Measurements from ENCODE around the gene AXIN1.

AXIN1 gene

DNA sequence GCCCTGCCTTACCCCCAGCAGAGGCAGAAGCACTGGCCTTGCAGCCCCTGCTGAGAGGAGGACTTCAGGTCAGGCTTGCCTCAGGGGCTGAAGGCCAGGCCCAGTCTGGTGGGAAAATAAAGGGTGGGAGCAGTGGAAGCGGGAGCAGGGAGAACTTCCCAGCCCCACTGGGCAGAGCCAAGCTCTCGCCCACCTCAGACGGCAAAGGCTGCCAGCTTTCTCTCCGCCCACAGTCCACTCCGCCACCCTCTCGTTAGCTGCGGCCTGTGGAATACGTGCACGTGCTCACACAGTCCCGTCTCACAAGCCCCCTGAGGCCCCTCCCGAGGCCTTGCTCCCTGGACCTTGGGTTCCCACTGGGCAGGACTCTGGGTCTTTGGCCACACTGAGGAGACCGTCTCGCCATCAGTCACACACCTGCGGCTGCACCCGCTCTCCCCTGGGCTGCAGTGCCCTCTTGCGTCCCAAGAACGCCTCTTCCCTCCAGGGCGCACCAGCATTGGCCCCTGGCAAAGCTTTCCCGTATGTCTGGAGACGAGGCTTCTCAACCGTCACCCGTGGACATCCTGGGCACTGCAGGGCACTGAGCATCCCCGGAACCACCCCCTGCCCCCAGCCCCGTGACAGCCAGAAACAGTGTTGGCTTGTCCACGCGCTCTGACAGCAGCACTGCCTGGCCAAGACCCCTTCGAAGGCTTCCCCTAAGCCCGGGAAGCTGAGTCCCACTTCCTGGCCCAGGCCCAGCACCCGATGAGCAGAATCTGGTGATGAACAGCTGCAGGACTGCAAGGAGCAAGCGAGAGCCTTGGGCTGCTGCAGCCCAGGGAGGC lies 9.6 kb upstream of the AXIN1 start:
- Histone ChIP-seq H3K27me3 (no peaks in the 10 kb centered on the region; a peak in 1 of 22 replicates), H3K4me3 (no peak overlapping the region), H3K4me2 (peak overlapping the region; percentile 37 to 88 (median 65)), H4K20me1 (peaks cover 0 to 37% (median 13%) of the 10 kb centered on the region in 11 experiments; a peak in 11 of 22 replicates), H3K36me3 (peaks cover 6 to 15% (median 11%) of the 10 kb centered on the region in 11 experiments), H3K9ac (0 out of 22 replicates have a peak overlapping the region, but pooled peaks of 2 of the 11 experiments have one; percentile 23 to 26), H3K27ac (no peak overlapping the region), H3K9me3 (replicated peaks in 1 of 11) (no peaks in the 10 kb centered on the region), H3K4me1 (peaks cover 13 to 54% (median 40%) of the 10 kb centered on the region in 10 experiments; a peak in 19 of 20 replicates)
- TF ChIP-seq Cebpa-rat (IDR thresholded peaks at IDR 0.05), result no peak

DNA sequence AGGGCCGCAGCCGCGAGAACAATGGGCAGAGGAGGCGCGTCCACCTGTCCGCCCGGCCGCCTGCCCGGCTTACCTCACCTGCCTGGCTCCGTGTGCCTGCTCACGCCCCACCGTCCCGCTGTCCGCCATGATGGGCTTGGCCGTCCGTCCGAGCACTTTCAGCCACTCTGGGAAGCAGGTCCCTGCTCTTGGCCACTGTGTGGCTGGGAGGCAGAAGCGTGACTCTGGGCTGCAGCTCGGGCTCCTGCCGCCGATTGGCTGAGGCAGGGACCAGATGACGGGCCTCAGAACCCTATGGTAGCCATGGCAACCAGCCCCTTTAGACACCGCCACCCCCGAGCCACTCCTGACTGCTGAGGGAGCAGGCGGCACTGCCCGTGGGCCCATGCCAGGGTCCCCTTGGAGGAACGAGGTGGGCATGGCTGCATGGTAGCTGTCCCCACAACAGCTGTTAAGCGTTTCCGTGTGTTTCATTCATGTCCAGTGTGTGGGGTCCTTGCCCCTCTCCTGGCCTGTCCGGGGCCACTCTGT lies 8.9 kb upstream of the AXIN1 start:
- Histone ChIP-seq H3K27ac (no peak overlapping the region), H3K9me3 (replicated peaks in 1 of 11) (no peaks in the 10 kb centered on the region), H3K4me3 (no peak overlapping the region), H3K4me1 (peaks cover 13 to 47% (median 34%) of the 10 kb centered on the region in 10 experiments; a peak in 19 of 20 replicates), H3K4me2 (peak overlapping the region in 6 of 11 experiments; percentile 37 to 70 (median 65); a peak in 9 of 22 replicates), H3K27me3 (no peaks in the 10 kb centered on the region; a peak in 1 of 22 replicates), H4K20me1 (peaks cover 0 to 34% (median 10%) of the 10 kb centered on the region in 11 experiments; a peak in 11 of 22 replicates), H3K9ac (no peak overlapping the region), H3K36me3 (peaks cover 0 to 8% (median 4%) of the 10 kb centered on the region in 11 experiments; a peak in 18 of 22 replicates)
- no peak for TF ChIP-seq Cebpa-rat (IDR thresholded peaks at IDR 0.05)

DNA sequence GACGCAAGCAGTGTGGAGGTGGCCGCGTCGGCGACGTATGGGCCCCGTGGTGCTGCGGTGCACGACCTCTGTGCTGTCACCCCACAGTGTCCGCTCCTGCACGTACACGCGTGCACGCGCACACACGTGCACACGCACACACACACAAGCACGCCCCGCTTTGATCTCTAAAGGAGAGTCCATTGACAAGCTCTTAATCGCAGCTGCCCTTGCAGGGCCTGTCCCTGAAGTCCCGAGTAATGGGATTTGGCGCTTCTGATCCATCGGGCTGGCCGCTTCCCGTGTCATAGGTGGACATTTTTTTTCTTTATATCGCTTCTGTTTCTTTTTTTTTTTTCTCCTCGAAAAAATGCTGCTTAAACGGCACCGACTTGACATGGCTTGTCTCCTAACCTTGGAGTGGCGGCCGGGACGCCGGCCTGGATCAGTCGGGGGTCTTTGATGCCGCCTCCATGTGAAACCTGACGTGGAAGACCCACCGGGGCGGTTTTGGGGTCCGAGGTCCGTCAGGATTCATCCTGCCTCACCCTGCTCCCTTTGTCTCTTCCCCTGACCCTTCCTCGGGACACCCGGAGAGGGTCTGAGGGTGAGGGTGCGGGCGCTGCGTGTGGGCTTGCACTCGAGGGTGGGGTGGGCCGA lies 8.3 kb upstream of the AXIN1 start:
- H3K9me3 ChIP-seq (replicated peaks in 1 of 11), result no peaks in the 10 kb centered on the region
- H3K4me1 ChIP-seq, result peaks cover 13 to 41% (median 28%) of the 10 kb centered on the region in 10 experiments; a peak in 19 of 20 replicates
- H3K4me3 ChIP-seq, result no peak overlapping the region

DNA sequence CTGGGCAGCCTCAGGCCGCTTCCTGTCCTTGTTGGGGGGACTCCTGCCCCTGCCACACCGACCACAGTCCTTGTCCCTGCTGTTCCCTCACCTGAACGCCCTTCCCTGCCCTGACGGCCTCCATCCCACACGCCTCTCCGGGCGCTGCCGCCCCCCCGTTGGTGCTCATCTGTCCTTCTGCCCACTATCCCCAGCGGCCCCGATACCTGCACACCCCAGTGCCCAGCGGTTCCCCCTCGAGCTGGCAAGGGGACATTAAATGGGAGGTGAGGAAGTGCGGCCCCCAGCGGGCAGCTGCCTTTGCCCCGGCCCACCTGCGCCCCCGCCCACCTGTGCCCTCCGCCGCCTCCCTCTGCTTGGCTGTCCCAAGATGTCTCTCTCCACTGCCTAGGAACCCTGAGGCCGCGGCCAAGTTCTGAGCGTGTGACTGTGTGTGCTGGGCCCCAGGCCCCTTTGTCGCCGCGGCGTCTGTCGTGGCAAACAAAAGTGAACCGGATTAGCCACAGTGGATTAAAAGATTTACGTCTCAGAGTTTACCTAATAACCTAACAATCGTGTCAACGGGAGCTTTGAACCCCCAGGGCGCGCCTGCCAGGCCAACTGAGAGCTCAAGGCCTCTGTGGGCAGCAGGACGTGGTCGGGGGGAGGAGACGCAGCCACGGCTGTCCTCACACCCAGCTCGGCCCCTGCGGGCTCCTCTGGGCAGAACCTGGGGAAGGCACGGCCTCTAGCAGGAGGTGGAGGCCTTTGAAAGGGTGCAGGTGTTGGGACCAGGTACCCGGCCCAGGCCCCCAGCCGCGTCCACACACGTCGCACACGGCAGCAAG lies 7.6 kb upstream of the AXIN1 start:
- no peak overlapping the region for H3K27ac ChIP-seq
- H3K4me1 ChIP-seq, result peaks cover 13 to 35% (median 27%) of the 10 kb centered on the region in 10 experiments; a peak in 19 of 20 replicates
- H3K36me3 ChIP-seq, result no peaks in the 10 kb centered on the region
- H3K9ac ChIP-seq, result no peak overlapping the region
- H4K20me1 ChIP-seq, result peaks cover 0 to 25% (median 5%) of the 10 kb centered on the region in 11 experiments; a peak in 5 of 22 replicates
- no peak overlapping the region for H3K4me2 ChIP-seq
- no peaks in the 10 kb centered on the region for H3K9me3 ChIP-seq (replicated peaks in 1 of 11)
- TF ChIP-seq Cebpa-rat (IDR thresholded peaks at IDR 0.05), result no peak
- no peak overlapping the region for H3K4me3 ChIP-seq
- H3K27me3 ChIP-seq, result no peaks in the 10 kb centered on the region; a peak in 1 of 22 replicates

More for the DNA sequence above, 8.3 kb upstream of the AXIN1 start:
- no peak overlapping the region for H3K27ac ChIP-seq
- no peaks in the 10 kb centered on the region; a peak in 1 of 22 replicates for H3K27me3 ChIP-seq
- H3K4me2 ChIP-seq, result no peak overlapping the region
- no peak for TF ChIP-seq Cebpa-rat (IDR thresholded peaks at IDR 0.05)
- peaks cover 0 to 2% (median 0%) of the 10 kb centered on the region in 11 experiments; a peak in 1 of 22 replicates for H3K36me3 ChIP-seq
- no peak overlapping the region for H3K9ac ChIP-seq
- peaks cover 0 to 28% (median 5%) of the 10 kb centered on the region in 11 experiments; a peak in 7 of 22 replicates for H4K20me1 ChIP-seq

DNA sequence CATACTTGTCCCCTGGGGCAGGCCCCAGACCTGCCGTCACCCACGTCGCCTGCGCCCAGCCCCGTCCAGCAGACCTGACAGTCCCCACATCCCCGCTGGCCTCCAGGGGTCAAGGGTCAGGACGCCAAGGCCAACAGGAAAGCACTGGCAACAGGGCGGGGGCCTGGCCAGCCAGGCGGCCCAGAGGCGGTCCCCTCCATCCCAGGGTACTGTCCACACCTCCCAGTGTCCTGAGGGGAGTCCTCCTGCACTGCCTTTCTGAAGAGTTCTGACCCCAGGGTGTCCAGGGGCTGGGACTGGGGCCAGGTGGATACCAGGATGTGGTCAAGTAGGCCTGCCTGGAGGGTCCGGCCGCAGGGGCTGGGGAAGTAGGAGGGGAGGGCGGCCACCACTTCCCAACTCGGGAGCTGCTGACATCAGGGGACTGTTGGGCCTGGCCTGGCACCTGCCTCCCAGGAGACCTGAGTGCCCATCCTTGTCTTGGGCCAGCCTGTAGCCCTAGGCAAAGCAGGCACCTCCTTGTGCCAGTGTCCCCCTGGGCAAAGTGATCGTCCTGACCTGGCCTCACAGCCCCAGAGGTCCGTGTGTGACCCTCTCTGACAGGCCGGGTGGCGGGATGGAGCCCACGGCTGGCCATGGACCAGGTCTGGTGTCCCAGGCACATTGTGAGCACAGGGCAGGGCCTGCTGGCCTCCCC lies 6.7 kb upstream of the AXIN1 start:
- Histone ChIP-seq H3K36me3 (no peaks in the 10 kb centered on the region), H3K9ac (no peak overlapping the region), H3K27ac (no peak overlapping the region), H3K4me3 (no peak overlapping the region), H4K20me1 (peaks cover 0 to 21% (median 5%) of the 10 kb centered on the region in 11 experiments; a peak in 5 of 22 replicates), H3K4me1 (peaks cover 13 to 33% (median 24%) of the 10 kb centered on the region in 10 experiments; a peak in 19 of 20 replicates), H3K9me3 (replicated peaks in 1 of 11) (no peaks in the 10 kb centered on the region), H3K27me3 (no peaks in the 10 kb centered on the region; a peak in 1 of 22 replicates), H3K4me2 (no peak overlapping the region)
- no peak for TF ChIP-seq Cebpa-rat (IDR thresholded peaks at IDR 0.05)

DNA sequence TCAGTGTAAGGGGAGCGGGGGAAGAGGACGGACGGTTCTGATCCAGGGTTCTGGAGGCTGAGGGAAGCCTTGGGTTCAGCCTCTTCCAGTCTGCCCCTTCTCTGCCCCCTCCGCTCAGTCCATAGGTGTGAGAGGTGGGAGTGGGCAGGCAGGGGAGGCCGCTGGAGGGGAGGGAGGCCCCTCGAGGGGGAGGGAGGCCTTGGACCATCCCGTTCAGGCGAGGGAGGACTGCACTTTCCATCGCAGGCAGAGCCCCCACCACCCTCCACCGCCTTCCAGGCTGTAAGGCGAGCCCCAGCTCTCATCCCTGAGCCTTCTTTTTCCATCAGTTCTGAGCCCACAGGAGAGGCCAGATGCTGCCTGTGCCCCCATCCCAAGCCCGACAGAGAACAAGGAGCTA lies 4.2 kb upstream of the AXIN1 start:
- Histone ChIP-seq H3K9ac (no peak overlapping the region), H3K27ac (no peak overlapping the region), H3K36me3 (no peaks in the 10 kb centered on the region), H3K4me1 (peaks cover 5 to 17% (median 11%) of the 10 kb centered on the region in 10 experiments; a peak in 15 of 20 replicates), H3K4me2 (no peak overlapping the region), H4K20me1 (peaks cover 0 to 11% (median 2%) of the 10 kb centered on the region in 11 experiments; a peak in 13 of 22 replicates), H3K9me3 (replicated peaks in 1 of 11) (no peaks in the 10 kb centered on the region), H3K4me3 (no peak overlapping the region), H3K27me3 (no peaks in the 10 kb centered on the region)
- no peak for TF ChIP-seq Cebpa-rat (IDR thresholded peaks at IDR 0.05)

DNA sequence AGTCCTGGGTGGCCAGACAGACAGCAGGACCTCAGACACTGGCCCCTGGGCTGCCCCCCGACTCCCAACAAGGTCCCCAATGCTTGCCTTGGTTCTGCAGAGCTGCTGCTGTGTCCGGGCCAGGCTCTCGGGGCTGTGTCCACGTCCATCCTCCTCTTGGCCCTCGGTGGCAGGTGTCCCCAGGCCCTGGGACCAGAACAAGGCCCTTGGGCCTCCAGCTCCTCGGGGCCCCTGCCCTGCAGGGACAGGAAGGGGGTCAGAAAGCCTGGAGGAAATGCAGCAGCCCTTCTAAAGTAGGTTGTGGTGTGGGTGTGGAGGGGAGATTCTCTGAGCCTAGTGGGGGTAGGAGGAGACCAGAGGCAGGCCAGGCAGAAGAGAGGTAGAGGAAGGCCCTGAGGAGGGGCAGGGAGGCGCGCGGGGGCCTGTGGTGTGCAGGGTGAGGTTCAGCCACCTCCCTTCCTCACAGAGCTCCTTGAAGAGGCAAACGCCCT lies 2.5 kb upstream of the AXIN1 start:
- H3K27me3 ChIP-seq, result no peaks in the 10 kb centered on the region
- H3K27ac ChIP-seq, result no peak overlapping the region
- no peaks in the 10 kb centered on the region for H3K9me3 ChIP-seq (replicated peaks in 1 of 11)
- H3K4me1 ChIP-seq, result peaks cover 20 to 31% (median 26%) of the 10 kb centered on the region in 10 experiments
- peaks cover 13 to 28% (median 19%) of the 10 kb centered on the region in 11 experiments; a peak in 20 of 22 replicates for H4K20me1 ChIP-seq
- H3K4me3 ChIP-seq, result no peak overlapping the region
- no peak for TF ChIP-seq Cebpa-rat (IDR thresholded peaks at IDR 0.05)
- no peak overlapping the region for H3K4me2 ChIP-seq
- H3K36me3 ChIP-seq, result peaks cover 4 to 10% (median 9%) of the 10 kb centered on the region in 11 experiments; a peak in 15 of 22 replicates
- peak overlapping the region in 3 of 11 experiments; percentile 12 to 42 (median 33); a peak in 2 of 22 replicates for H3K9ac ChIP-seq
